Uterus (tissue), 4 donors: Measurements from ENCODE around the gene COG4. TPM values are rescaled to one million over a fixed set of nuclear protein-coding genes. Genes with fewer than 3 reads are reported as not detected.

Source experiments
- DNase-seq, 2 donors: peaks; one replicate each; pipeline ENCODE4 v3.0.0-alpha.2; 2019 to 2020
- H3K27ac ChIP-seq, 2 donors: fragments of 200-600 bp; sonication (generic); 1 replicate in 1 of 2; 2 replicates in 1 of 2; pipeline ENCODE4 v1.5.1; 2016 to 2018
- H3K27me3 ChIP-seq, 2 donors: fragments of 200-600 bp; sonication (generic); one replicate each; pipeline ENCODE4 v1.5.1; 2018 to 2019; ENCODE audit warnings: control low read depth in 1 of 2
- H3K36me3 ChIP-seq, 2 donors: fragments of 200-600 bp; sonication (generic); one replicate each; pipeline ENCODE4 v1.5.1; 2019; ENCODE audit warnings: control low read depth in 1 of 2
- H3K4me1 ChIP-seq, 2 donors: fragments of 200-600 bp; sonication (generic); one replicate each; pipeline ENCODE4 v1.5.1; 2018 to 2019; ENCODE audit warnings: control low read depth in 1 of 2
- H3K4me3 ChIP-seq, 2 donors: fragments of 200-600 bp; sonication (generic); 1 replicate in 1 of 2; 2 replicates in 1 of 2; pipeline ENCODE4 v1.5.1; 2018 to 2019; ENCODE audit warnings: mild to moderate bottlenecking in 1 of 2
- H3K9me3 ChIP-seq, 2 donors: fragments of 200-600 bp; sonication (generic); one replicate each; pipeline ENCODE4 v1.5.1; 2019; ENCODE audit warnings: control low read depth in 1 of 2
- CTCF ChIP-seq, 4 experiments: fragments of 200-600 bp in 2 of 4; fragments of 450-650 bp in 2 of 4; sonication (generic) in 2 of 4; IDR thresholded peaks; one replicate each; pipeline ENCODE4 v1.5.1; 2016 to 2019; ENCODE audit warnings: antibody characterized with exemption in 4 of 4, mild to moderate bottlenecking in 2 of 4, moderate library complexity in 1 of 4
- POLR2A ChIP-seq, 2 donors: fragments of 450-650 bp; IDR thresholded peaks; one replicate each; pipeline ENCODE4 v1.6.1; 2016; ENCODE audit warnings: antibody characterized with exemption in 2 of 2, mild to moderate bottlenecking in 1 of 2, moderate library complexity in 1 of 2
- intact Hi-C: fragments of 100-400 bp; cut with DNase I; formaldehyde crosslinking; loops from one replicate; pipeline ENCODE4 v1.15.1; 2023; ENCODE audit warnings: low total_unique reads
- total RNA-seq, 4 donors: library from RNA; depleted of rRNA in 3 of 4; stranded (reverse); fragments of >200 nt in 3 of 4; gene quantifications; one replicate each; pipeline versions ENCODE4 v1.1.0 to v1.2.4, GENCODE V29; 2014 to 2023
- donor health status: DM: yes; HTN: yes; CAD: no.

COG4 gene
- total RNA-seq, 4 donors from 2014 or later = 33.3 to 137 (median 67.1) TPM

DNA sequence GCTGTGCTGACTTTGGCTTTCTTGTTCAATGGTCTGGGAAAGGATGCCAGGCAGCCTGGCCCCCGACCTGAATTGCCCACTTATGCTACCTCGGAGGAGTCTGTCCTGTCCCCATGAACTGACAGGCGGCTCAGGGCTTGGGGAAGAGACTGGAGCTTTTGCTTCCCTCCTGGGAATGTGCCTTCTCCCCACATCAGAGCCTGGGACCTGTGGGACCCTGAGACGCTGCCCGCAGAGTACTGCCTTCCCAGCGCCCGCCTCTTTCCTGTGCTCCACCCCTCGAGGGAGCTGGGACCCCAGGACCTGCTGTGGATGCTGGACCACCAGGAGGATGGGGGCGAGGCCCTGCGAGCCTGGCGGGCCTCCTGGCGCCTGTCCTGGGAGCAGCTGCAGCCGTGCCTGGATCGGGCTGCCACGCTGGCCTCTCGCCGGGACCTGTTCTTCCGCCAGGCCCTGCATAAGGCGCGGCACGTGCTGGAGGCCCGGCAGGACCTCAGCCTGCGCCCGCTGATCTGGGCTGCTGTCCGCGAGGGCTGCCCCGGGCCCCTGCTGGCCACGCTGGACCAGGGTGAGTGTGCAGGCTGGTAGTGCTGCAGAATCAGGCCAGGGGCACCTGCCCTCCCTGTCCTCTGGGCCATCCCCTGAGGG lies 50.4 kb downstream of the COG4 start:
- intact Hi-C loops = no loop called here
- no peaks in the 10 kb centered on the region for H3K36me3 ChIP-seq

DNA sequence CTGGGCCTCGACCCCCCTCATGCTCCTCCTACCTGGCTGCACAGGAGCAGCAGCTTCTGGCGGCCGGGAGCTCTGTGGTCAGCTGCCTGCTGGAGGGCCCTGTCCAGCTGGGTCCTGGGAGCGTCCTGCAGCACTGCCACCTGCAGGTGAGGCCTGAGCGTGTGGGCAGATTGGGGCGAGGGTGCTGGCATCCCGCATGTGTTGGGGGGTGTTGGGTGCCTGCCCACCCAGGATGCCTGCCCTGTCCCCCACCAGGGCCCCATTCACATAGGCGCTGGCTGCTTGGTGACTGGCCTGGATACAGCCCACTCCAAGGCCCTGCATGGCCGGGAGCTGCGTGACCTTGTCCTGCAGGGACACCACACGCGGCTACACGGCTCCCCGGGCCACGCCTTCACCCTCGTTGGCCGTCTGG lies 52.4 kb downstream of the COG4 start:
- no peak for DNase-seq
- Histone ChIP-seq H3K36me3 (no peaks in the 10 kb centered on the region), H3K9me3 (no peaks in the 10 kb centered on the region), H3K27me3 (no peaks in the 10 kb centered on the region), H3K27ac (no peak overlapping the region), H3K4me1 (no peaks in the 10 kb centered on the region), H3K4me3 (no peak overlapping the region)
- TF ChIP-seq POLR2A (IDR thresholded peaks at IDR 0.05) (no peak), CTCF (IDR thresholded peaks at IDR 0.05) (peak in 3 of 4 experiments; percentile 20 to 37 (median 28))
- intact Hi-C loops = no loop called here

More for the DNA sequence above, 50.4 kb downstream of the COG4 start:
- no peak for DNase-seq
- H3K27ac ChIP-seq = no peak overlapping the region
- no peak overlapping the region for H3K4me3 ChIP-seq
- H3K4me1 ChIP-seq = no peaks in the 10 kb centered on the region
- TF ChIP-seq CTCF (IDR thresholded peaks at IDR 0.05) (no peak), POLR2A (IDR thresholded peaks at IDR 0.05) (no peak)
- H3K27me3 ChIP-seq = no peaks in the 10 kb centered on the region
- H3K9me3 ChIP-seq = no peaks in the 10 kb centered on the region

GRCh38 chr16:70470141-70470926 lies 53.0 kb downstream of the COG4 start:
- no peak for DNase-seq
- H3K9me3 ChIP-seq = no peaks in the 10 kb centered on the region
- H3K27ac ChIP-seq = no peak overlapping the region
- no peak for TF ChIP-seq CTCF (IDR thresholded peaks at IDR 0.05)
- TF ChIP-seq POLR2A (IDR thresholded peaks at IDR 0.05) = no peak
- H3K4me1 ChIP-seq = no peaks in the 10 kb centered on the region
- intact Hi-C loops = no loop called here
- no peaks in the 10 kb centered on the region for H3K36me3 ChIP-seq
- H3K27me3 ChIP-seq = no peaks in the 10 kb centered on the region
- no peak overlapping the region for H3K4me3 ChIP-seq

- DNase-seq = no peak
- Histone ChIP-seq H3K9me3 (no peaks in the 10 kb centered on the region), H3K4me1 (no peaks in the 10 kb centered on the region), H3K27ac (no peak overlapping the region), H3K27me3 (no peaks in the 10 kb centered on the region), H3K4me3 (no peak overlapping the region), H3K36me3 (no peaks in the 10 kb centered on the region)
- intact Hi-C loops = no loop called here
- TF ChIP-seq CTCF (IDR thresholded peaks at IDR 0.05) (no peak), POLR2A (IDR thresholded peaks at IDR 0.05) (no peak)
Observed at GRCh38 chr16:70468776-70469525, 54.4 kb downstream of the COG4 start.

DNA sequence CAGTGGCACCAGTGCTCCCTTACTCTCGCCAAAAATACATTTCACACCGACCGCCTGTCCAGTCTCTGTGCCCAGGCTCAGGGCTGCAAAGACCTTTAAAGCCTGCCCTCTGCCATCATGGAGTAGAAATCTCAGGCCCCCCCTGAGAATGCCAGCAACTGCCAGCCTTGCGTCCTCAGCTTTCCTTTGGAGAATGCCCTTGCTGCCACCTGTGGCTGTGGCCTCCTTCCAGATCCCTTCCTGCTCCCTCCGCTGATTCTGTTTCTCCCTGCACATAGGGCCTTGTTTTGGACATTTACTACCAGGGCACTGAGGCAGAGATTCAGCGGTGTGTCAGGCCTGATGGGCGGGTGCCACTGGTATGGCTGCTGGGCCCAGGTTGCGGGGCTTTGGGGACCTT lies 55.7 kb downstream of the COG4 start:
- Histone ChIP-seq H3K9me3 (no peaks in the 10 kb centered on the region), H3K4me1 (no peaks in the 10 kb centered on the region), H3K36me3 (no peaks in the 10 kb centered on the region), H3K27me3 (no peaks in the 10 kb centered on the region), H3K4me3 (no peak overlapping the region), H3K27ac (no peak overlapping the region)
- no peak for DNase-seq
- intact Hi-C loops = no loop called here
- TF ChIP-seq CTCF (IDR thresholded peaks at IDR 0.05) = no peak
- no peak for TF ChIP-seq POLR2A (IDR thresholded peaks at IDR 0.05)
